ENCODE results near the gene KLF11.
"Not testable (repeated sequence)": the region's sequence is repeated elsewhere in the genome, so short reads cannot be mapped to it uniquely, and the experiment has no call there.

Gene KLF11

DNA sequence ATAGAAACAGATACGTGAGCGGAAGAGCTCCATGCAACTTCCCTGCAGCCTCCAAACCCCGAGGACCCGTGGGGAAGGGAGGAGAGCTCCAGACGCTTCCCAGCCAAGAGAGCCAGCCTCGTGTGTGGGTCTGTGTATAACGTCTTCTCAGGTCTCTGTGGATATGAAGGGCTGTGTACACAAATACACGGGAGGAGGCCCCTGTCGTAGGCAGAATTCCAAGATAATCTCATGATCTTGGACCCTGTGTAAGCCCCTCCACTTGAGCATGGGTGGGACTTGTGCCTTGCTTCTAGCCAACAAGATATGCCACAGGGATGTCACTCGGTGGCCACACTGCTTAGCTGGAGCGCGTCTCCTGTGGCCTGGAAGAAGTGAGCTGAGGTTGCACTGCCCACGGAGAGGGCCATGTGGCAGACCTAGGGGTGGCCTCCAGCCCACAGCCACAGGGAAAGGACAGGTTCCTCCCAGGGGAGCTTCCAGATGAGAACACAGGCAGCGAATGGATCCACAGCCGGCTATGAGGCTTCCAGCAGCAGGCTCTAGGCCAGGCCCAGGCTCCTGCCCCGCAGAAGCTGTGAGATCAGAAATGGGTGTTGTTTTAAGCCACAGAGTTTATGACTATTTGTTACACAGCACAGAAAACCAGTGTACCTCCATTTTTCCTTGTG, 15.6 kb upstream of the KLF11 start:
- no peak for DNase-seq

DNA sequence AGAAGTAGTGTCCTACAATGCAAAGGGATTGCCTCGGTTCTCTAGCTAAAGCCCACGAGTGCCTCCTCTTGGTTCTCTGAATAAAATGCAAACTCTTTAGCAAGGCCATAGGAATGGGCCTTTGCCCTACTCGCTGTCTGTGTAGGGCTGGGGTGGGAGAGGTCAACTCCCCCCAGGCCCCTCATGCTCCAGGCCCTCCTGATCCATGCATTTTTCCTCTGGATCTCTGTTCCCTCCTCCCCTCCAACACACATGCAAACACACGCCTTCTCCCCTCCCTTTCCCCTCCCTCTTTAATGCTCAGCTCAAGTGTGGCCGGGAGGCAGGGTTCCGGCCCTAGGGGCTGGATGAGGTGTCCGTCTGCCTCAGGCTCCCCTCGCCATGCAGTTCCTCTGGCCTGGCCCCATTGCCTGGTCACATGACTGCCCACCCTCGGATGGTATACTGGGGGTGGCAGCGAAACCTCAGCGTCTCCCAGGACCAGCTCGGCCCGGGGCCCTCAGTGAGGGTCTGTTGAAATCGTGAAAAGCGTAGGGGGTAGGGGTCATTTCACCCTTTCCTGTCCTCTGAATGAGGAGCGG, 14.9 kb upstream of the KLF11 start:
- DNase-seq: no peak

DNA sequence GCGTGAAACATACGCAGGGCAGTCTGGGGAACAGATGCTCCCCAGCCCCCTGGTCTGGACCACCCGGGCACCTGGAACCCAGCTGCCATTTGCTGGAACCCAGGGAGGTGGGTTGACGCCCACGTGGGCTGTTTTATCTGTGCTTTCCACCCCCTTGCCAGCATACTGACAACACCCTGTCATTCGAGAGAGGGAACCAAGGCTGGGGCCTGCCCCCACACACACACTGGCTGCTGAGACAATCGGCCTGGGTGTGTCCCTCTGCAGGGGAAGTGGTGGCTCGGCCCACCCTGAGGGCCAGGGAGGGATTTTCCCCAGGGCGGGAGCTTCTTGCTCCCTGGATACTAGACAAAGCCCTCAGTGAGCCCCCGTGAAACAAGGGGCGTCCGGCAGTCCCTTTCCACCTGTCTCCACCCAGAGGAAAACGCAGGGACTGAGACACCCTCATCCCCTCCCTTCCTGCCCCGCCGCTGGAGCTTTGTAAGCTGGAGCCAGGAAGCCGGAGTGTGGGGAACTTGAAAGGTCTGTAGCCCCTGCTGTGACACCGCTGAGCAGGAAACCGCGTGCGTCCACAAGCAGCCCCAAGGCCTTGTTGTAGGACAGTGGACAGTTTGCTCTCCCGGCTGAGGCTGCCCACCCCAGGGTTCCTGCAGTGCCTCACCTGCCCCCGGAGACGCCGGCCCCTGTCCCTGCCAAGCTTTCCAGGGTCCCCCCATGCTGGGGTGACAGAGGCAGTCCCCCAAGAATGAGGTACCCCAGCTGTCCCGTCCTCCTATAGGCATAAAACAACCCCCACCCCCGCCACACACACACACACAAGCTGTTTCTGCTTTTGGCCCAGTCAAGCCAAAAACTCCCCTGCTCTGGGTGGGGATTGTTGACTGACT, 14.1 kb upstream of the KLF11 start:
- peak; percentile 57 for DNase-seq

DNA sequence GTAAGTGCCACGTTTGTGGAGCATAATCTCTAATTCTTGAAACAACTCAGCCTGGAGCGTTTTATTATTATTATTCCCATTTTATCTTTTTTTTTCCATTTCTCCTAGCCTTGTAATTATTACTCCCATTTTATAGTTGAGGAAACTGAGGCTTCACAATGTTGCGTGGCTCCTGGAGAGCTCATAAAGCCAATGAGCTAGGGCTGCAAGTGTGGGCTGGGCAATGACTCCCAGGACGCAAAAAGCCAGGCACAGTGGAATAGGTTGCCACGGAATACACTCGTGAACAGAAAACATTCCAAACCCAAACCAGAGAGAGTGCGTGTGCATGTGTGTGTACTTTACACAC, 13.5 kb upstream of the KLF11 start:
- DNase-seq: no peak

DNA sequence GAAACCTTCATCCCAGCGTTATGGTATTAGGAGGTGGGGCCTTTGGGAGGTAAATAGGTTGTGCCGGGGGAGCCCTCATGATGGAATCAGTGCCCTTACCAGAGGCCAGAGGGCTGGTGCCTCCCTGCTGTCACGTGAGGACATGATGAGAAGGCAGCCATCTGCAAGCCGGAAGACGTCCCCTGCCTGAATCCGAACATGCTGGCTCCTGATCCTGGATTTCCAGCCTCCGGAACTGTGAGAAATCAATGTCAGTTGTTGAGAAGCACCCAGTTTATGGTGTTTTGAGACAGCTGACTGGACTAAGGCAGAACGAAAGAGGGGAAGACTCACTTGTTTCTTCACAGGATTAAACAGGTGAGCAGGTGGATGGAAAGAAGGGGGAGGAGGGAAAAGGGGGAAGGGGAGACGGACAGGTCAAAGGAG, 13.0 kb upstream of the KLF11 start:
- no peak for DNase-seq

DNA sequence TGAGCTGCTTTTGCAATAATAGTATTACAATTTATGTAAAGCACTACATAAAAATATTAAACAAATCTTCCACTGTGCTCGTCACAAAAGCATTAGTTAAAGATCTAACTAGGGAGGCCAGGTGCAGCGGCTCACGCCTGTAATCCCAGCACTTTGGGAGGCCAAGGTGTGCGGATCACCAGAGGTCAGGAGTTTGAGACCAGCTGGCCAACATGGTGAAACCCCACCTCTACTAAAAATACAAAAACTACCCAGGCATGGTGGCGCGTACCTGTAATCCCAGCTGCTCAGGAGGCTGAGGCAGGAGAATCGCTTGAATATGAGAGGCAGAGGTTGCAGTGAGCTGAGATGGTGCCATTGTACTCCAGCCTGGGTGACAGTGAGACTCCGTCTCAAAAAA, 12.6 kb upstream of the KLF11 start:
- DNase-seq: not testable (repeated sequence)

DNA sequence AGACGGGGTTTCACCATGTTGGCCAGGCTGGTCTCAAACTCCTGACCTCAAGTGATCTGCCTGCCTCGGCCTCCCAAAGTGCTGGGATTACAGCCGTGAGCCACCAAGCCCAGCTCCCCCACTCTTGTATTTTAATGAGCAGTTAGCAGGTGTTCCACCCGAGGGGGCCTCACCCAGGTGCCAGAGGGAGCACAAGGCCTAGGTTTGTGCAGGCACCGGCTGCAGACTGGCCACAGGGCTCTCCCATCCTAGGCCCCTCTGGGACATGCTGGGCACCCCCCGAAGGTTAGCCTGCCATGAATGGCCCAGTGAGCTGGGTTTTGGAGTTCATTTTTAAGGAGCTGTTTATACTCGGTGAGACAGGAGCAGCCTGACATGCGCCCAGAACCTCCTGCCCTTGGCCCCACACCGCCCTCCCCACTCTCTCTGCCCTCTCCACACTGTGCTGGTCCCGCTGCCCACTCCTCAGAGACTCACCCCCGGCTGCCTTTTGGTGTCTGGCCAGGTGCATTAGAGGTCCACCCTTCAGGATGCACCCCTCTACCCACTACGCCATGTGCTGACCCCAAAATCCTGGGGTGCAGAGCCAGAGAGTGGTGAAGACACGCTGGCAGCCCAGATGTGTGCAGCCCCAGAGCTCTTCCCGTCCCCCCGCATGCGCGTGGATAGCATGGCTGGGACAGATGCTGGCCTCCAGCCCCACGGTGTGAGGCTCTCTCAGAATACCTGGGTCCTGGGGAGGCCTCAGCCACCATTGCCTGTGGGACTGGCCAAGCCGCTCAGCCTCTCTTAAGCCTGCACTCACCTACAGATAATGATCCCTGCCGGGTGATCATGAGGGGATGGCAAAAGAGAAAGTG, 11.2 kb upstream of the KLF11 start:
- DNase-seq: no peak

DNA sequence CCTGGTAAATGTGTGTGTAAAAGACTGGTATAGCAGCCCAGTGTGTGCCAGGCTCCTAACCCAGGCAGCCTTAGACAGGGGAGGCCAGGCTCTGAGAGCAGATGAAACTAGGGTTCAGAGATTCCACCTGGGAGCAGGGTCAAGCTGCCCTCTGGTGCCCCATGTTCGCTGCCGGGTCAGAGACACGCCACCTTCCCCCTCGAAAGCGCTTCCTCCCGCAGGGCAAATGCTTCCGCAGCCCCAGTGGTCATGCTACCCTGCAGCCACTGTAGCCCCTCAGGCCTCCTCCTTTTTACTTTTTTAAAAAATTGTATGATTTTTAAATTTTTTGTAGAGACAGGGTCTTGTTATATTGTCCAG, 10.6 kb upstream of the KLF11 start:
- DNase-seq: no peak

DNA sequence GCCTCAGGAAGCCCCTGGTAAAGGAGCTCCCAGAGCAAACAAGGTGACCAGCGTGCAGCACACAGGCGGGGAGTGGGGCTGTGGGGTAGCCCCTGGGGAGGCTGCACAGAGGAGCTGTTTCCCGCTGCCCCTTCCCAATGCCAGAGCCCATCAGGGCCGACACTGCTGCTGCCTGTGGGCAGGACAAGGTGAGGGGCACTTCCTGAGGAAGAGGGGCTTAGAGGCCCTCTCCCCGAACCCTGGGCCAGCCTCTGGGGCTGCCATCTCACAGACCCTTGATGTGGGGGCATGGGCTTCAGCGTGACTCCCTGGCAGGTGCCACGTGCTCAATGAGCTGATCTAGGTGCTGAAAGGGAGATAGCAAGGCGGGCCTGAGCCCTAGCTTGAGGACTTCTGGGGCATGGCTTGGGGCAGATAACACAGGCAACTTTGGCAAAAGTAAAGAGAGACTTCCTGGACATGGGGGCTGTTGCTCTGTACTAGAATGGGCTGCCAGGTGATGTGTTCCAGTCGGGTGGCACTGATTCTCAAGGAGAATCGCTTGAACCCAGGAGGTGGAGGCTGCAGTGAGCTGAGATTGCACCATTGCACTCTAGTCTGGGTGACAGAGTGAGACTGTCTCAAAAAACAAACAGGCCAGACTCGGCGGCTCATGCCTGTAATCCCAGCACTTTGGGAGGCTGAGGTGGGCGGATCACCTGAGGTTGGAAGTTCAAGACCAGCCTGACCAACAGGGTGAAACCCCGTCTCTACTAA, 9.9 kb upstream of the KLF11 start:
- DNase-seq: no peak

DNA sequence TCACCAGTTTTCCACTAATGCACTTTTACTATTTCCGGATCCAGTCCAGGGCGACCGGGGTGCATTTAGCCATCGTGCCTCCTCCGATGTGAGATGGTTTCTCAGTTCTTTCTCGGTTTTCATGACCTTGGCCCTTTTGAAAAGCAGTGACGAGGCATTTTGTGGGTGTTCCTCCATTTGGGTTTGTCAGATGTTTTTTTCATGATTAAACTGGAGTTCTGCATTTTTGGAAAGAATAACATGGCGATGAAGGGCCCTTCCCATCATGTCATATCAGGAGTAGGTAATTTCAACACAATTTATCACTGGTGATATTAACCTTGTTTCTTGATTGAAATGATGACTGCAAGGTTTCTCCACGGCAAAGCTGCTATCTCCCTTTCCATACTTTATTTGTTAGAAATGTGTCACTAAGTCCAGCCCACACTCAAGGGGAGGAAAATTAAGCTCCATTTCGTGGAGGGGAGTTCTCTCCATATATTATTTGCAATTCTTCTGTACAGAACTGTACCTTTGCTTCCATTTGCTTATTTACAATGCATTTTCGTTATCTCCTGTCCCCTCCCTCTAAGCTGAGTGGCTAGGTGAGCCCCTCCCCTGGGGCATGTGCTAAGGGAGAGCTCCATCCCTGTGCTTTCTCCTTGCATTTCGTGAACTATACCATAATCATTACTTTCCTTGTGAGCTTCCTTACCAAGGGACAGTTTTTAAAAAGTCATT, 8.9 kb upstream of the KLF11 start:
- DNase-seq: no peak

DNA sequence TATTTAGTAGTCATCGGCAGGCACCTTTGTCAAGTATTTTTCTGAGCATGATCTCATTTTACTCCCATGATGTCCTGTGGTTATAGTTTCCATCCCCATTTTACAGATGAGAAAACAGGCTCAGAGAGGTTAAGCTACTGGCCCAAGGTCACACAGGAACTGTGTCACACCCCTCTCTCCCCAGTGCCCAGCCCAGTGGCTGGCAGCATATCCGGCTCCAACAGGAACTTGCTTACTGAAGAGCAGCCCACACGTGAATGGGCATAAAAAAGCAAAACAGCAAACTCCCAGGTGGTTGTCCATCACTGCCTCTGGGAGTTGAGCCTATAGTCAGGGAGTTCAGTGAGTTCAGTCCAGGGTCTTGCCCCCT, 8.3 kb upstream of the KLF11 start:
- DNase-seq: no peak

DNA sequence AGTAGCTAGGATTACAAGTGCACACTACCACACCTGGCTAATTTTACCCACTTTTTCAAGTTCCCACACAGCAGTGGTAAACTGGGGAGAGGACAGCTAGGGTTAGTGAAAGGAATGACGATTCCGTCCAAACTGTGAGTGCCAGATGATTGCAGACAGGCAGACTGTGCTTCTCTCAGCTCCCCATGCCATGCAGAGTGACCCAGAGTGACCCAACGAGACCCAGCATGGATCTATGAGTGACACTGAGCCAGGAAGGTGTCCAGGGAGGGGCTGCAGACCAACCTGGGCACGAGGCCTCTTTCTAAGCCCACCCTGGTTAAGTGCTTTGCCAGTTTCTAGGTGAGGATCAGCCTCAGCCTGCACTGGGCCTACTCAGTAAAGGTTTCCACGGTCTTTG, 7.7 kb upstream of the KLF11 start:
- DNase-seq: no peak

DNA sequence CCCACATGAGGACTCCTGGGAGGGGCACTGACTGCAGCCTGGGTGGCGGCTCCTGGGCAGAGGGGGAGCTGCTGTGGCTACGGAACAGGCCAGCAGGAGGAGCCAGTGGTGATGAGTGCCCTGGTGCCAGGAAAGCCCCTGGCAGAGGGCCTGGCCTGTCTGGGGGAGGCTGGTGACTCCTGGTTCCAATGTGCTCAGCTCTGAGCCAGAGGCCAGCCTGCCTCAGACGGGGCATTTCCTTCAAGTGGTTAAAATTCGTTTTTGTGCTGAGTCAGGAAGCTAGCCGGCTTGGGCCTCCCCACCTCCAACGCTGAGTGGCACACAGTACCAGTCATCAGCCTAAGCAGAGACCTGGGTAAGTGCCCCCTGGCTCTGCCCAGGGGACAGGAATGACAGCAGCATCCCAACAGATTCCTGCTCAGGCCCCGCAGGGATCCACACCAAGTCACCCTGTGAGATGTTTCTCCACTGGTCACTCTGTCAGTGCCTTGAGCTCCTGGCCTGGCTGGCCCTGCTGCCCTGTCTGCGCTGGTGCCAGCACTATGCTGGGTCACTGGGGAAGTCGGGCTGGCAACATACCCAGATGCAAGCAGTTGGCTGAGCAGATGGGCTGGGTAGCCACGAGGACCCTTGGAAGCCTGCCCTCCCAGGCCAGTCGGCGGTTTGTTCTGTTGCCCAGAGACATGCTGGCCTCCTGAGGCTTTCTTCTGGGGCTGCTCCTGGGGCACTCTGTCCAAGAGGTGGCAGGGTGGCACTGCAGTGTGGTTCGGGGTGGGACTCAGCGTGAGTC, 7.1 kb upstream of the KLF11 start:
- no peak for DNase-seq

DNA sequence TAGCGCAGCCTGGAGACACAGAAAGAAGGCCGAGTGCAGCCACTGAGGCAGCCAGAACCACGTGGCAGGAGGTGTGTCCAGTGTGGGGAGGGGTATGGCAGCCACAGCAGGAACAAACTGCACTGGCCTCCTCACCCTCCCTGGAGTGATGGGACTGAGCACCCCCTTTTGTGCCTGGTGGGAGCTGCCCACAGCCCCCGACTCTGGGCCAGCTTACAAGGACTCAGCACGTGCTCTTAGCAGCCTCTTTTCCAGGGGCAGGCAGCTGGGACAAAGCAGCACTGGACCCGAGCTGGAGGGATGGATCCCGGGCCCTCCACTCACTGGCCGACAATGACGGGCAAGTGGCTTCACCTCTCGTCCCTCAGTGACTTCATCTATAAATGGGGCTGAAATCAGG, 5.2 kb upstream of the KLF11 start:
- DNase-seq: no peak

DNA sequence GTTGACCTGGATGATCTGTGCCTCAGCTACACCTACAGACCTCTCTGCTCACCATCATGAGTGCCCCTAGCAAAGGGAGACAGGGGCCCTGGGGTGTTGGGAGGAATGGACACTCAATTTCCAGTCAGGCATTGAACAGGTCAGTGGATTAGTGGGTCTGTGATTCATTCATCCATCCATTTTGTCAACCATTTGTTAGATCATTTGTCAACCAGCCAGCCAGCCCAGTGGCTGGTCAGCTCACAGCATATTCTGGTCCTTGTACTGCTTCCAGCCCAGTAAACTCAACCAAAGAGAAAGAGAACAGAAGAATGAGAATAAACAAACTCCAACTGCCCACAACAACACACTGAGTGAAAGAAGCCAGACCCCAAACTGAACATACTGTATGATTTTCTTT, 4.6 kb upstream of the KLF11 start:
- DNase-seq: no peak

DNA sequence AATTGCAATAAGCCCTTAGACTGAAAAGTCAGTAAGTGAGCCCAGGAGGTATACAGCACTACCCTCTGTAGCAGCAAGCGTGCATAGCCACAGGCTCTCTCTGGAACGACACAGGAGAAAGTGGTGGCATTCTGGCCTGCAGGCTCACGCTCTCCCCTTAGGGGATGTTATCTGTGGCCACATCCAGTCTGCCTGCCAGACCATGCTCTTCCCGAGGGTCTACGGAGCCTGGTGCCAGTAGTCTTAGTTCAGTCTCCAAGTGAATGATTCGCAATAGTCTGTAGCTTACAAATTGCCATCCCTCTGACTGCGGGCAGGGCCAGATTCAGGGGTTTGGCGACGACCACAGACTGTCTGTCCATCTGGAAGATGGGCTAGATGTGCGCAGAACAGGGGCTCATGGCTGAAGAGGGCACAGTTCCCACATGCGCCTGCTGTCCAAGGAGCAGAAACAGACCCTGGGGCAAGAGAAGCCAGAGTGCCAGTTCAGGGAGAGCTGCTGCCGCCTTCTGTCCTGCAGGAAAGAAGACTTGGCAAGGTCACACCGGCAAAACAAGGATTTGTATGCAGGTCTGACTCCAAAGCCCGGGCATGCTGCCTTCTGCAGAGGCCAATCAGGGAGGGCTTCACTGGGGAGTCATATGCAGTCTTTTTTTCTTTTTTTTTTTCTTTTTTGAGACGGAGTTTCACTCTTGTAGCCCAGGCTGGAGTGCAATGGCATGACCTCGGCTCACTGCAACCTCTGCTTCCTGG, 3.5 kb upstream of the KLF11 start:
- DNase-seq: no peak

DNA sequence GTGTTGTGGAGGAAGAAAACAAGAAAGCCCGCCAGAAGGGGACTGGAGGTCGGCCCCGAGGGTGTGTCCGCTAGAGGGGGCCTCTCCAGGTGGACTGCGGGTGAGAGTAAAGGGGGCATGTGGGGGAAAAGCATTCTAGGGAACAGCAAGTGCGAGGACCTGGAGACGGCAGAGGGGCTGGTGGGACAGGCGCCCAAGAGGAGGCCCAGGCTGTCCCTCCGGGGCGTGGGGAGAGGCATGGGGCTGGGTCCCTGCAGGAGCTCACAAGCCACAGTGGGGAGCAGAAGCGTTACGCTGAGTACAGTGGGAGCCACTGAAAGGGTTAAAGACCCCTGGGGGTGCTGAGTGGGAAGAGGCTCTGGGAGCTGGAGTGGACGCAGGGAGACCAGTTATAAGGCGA, 1.6 kb upstream of the KLF11 start:
- no peak for DNase-seq

DNA sequence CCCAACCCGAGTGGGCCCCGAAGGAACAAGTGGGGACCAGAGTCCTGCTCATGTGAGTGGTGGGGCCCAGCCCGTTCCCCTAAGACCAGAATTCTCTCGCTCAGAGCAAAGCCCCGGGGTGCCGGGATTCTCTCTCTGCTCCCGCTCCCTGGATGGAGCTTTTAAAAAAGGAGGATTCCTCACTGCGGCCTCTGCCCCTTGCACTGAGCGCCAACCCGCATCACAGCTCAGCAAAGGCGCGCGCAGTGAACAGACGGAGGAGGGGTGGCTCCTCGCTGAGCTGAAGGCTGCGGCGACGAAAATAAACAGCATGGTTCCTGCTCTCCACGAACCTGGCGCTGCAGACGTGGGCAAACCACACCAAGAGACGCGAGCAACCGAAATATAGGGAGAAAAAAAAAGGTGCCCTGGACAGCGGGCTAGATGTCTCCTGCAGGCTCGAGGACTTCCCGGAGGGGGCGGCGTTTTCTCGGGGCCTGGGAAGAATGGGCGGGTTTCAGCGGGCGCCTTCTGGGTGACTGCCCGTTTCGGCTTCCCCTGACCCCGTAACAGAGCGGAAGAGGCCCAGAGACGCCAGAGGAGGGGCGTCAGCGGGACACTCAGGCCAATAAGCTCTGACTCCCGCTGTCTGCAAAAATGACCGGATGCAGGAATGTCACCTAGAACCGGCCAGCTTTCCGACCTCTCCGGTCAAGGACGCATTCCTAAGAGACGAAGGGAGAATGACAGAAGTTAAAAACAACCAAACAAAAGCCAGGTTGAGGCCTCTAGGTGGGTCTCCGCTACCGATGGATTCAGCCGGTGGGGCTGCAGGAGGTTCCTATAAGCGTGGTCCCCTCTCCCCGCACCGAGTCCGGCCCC, 819 bp upstream of the KLF11 start:
- DNase-seq: no peak

DNA sequence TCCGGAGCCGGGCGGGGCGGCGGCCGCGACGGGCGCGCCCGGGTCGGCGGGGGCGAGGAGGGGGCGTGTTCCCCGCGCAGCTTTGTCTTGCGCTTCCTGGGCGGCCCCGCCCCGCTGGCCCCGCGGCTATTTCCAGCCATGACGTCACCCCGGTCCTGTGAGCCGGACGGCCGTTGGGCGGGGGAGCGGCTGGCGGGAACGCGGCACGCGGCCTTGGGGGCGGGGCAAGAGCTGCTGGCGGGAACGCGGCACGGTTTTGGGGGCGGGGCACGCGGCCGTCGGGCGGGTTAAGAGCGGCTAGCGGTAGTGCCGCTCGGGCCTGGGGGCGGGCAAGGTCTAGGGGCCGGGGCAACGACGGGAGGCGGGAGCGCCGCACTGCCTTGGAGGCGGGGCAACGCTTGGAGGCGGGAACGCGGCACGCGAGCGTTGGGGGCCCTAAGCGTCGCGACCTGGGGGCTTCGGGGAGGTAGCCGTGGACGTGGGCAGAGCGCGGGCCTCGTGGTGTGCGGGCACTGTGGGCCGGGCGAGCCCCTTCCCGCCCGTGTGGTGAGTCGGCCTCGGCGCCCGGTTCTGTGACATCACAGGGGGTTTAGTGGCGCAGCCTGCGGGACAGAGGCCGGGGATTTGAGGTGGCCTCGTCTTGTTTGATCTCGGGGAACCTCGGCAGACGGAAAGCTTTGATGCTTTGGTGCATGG, 704 bp downstream of the KLF11 start:
- DNase-seq: peak; percentile 89
